PC-9 (cell line): ENCODE measurements around the gene SLC26A11. TPM values are rescaled to one million over a fixed set of nuclear protein-coding genes. Genes with fewer than 3 reads are reported as not detected.
A peak's percentile ranks its signal among the peaks of the same experiment; 100 is the strongest.

Experiments used
- BruUV-seq: library from RNA; stranded (reverse); fragments of 400-500 nt; replicated peaks from 2 replicates; lab custom pipeline; 2021; lab: Mats Ljungman, UMichigan
- CTCF ChIA-PET: fragments of 300-600 bp; sonication (Branson Sonifier 250); formaldehyde crosslinking; loops from one replicate; lab custom pipeline; 2022; ENCODE audit warnings: antibody characterized with exemption; lab: Charles Lee
- POLR2A ChIA-PET: fragments of 300-600 bp; sonication (Branson Sonifier 250); formaldehyde crosslinking; loops from one replicate; lab custom pipeline; 2022; ENCODE audit warnings: antibody characterized with exemption; ENCODE audit not compliant: unreplicated experiment; lab: Charles Lee
- DNase-seq, 2 experiments: peaks; one replicate each; pipeline versions ENCODE4 v3.0.0 to v3.0.0-alpha.2; 2015 to 2022; ENCODE audit warnings: mixed read lengths in 1 of 2
- H2AFZ ChIP-seq: fragments of 200-600 bp; sonication (generic); 2 replicates; pipeline ENCODE4 v1.8.1; 2017; ENCODE audit warnings: antibody characterized with exemption
- H3F3A ChIP-seq: fragments of 200-600 bp; sonication (generic); 2 replicates; pipeline ENCODE4 v1.8.1; 2017; ENCODE audit warnings: antibody characterized with exemption, mild to moderate bottlenecking, low read depth; ENCODE audit not compliant: insufficient read depth
- H3K27ac ChIP-seq: fragments of 200-600 bp; sonication (generic); 2 replicates; pipeline ENCODE4 v1.6.1; 2016; ENCODE audit warnings: mixed run types
- H3K27me3 ChIP-seq: fragments of 200-600 bp; sonication (generic); 2 replicates; pipeline ENCODE4 v1.6.1; 2016; ENCODE audit warnings: low read depth, mixed run types; ENCODE audit not compliant: insufficient read depth
- H3K36me3 ChIP-seq: fragments of 200-600 bp; sonication (generic); 2 replicates; pipeline ENCODE4 v1.6.1; 2016; ENCODE audit warnings: low read depth, mixed run types
- H3K4me1 ChIP-seq: fragments of 200-600 bp; sonication (generic); replicated peaks from 2 replicates; pipeline ENCODE4 v1.6.1; 2016; ENCODE audit warnings: mixed run types; ENCODE audit not compliant: insufficient read depth
- H3K4me2 ChIP-seq: fragments of 200-600 bp; sonication (generic); 2 replicates; pipeline ENCODE4 v1.6.1; 2017; ENCODE audit warnings: mixed run types
- H3K4me3 ChIP-seq: fragments of 200-600 bp; sonication (generic); 2 replicates; pipeline ENCODE4 v1.6.1; 2016; ENCODE audit warnings: mixed run types
- H3K79me2 ChIP-seq: fragments of 200-600 bp; sonication (generic); 2 replicates; pipeline ENCODE4 v1.6.1; 2017; ENCODE audit warnings: low read depth, mixed run types
- H3K9me2 ChIP-seq: fragments of 200-600 bp; sonication (generic); 2 replicates; pipeline ENCODE4 v1.8.1; 2017; ENCODE audit warnings: mild to moderate bottlenecking; ENCODE audit not compliant: insufficient read depth
- H3K9me3 ChIP-seq: fragments of 200-600 bp; sonication (generic); 2 replicates; pipeline ENCODE4 v1.8.1; 2016; ENCODE audit warnings: low read depth; ENCODE audit not compliant: insufficient read depth
- H4K20me1 ChIP-seq: fragments of 200-600 bp; sonication (generic); 2 replicates; pipeline ENCODE4 v1.8.1; 2017; ENCODE audit not compliant: insufficient read depth
- EZH2 ChIP-seq: fragments of 200-600 bp; sonication (generic); IDR thresholded peaks from 2 replicates; pipeline ENCODE4 v1.8.0; 2017; ENCODE audit warnings: antibody characterized with exemption, low read depth
- intact Hi-C: fragments of 100-400 bp; cut with micrococcal nuclease; formaldehyde crosslinking; loops from one replicate; pipeline ENCODE4 v1.10.0; 2022; ENCODE audit not compliant: unreplicated experiment
- total RNA-seq: library from RNA; stranded (reverse); gene quantifications from 2 replicates; pipeline ENCODE4 v1.2.3, GENCODE V29; 2021
- TF ChIP-seq, protein P1 (sequence below): fragments of 200-600 bp; sonication (generic); conservative IDR thresholded peaks from 2 replicates; pipeline ENCODE4 v1.6.1; 2017; ENCODE audit warnings: mixed run types, antibody characterized with exemption, mild to moderate bottlenecking, moderate library complexity

The SLC26A11 gene
- total RNA-seq, 1 experiment from 2014 or later = 12.4 TPM

DNA sequence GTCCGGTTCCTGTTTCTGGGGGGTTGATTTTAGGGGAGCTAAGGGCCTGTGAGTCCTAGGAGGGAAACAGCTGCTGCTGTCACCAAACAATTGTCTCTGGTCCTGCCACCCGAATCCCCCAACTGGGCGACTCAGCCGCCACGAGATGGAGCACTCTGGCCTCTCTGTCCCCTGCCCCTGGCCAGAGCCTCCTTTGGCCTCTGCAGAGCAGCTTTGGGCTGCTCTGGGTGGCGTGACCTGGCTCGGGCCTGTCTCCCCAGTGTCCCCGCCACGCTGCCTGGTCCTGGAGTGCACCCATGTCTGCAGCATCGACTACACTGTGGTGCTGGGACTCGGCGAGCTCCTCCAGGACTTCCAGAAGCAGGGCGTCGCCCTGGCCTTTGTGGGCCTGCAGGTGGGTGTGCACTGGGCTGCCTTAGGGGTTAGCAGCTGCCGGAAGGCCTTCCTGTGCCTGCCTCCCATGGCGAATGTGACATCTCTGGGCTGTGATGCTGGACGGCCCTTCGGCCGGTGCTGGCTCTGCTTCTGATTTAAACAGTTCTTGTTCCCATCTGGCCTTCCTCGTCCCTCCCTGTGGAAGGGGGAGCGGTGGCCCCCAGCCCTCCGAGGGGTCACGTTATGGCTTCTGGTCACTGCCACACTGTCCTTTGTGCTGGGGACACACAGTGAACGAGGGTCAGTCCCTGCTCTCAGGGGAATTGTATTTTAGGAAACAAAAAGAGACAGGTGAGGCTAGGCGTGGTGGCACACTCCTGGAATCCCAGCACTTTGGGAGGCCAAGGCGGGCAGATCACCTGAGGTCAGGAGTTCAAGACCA is 28.9 kb downstream of the SLC26A11 start:
- Histone ChIP-seq H3K9me3 (no peaks in the 10 kb centered on the region), H3F3A (no peaks in the 10 kb centered on the region), H3K27ac (no peak overlapping the region), H3K4me2 (no peak overlapping the region), H3K36me3 (no peaks in the 10 kb centered on the region), H3K27me3 (no peaks in the 10 kb centered on the region), H4K20me1 (no peaks in the 10 kb centered on the region), H2AFZ (no peak overlapping the region), H3K9me2 (no peaks in the 10 kb centered on the region), H3K79me2 (no peaks in the 10 kb centered on the region), H3K4me1 (peaks cover 10% of the 10 kb centered on the region), H3K4me3 (no peak overlapping the region)
- TF ChIP-seq, protein P1, sequence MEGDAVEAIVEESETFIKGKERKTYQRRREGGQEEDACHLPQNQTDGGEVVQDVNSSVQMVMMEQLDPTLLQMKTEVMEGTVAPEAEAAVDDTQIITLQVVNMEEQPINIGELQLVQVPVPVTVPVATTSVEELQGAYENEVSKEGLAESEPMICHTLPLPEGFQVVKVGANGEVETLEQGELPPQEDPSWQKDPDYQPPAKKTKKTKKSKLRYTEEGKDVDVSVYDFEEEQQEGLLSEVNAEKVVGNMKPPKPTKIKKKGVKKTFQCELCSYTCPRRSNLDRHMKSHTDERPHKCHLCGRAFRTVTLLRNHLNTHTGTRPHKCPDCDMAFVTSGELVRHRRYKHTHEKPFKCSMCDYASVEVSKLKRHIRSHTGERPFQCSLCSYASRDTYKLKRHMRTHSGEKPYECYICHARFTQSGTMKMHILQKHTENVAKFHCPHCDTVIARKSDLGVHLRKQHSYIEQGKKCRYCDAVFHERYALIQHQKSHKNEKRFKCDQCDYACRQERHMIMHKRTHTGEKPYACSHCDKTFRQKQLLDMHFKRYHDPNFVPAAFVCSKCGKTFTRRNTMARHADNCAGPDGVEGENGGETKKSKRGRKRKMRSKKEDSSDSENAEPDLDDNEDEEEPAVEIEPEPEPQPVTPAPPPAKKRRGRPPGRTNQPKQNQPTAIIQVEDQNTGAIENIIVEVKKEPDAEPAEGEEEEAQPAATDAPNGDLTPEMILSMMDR = no peak
- TF ChIP-seq EZH2 = no peak
- no TSS peak for BruUV-seq
- no peak for DNase-seq
- ChIA-PET CTCF (no interaction called here), POLR2A (interaction anchor here (0.6 kb wide), 1 partner anchor 117 kb away, joined by 4 read pairs; no protein-coding TSS in a partner anchor)
- intact Hi-C loops = no loop called here

DNA sequence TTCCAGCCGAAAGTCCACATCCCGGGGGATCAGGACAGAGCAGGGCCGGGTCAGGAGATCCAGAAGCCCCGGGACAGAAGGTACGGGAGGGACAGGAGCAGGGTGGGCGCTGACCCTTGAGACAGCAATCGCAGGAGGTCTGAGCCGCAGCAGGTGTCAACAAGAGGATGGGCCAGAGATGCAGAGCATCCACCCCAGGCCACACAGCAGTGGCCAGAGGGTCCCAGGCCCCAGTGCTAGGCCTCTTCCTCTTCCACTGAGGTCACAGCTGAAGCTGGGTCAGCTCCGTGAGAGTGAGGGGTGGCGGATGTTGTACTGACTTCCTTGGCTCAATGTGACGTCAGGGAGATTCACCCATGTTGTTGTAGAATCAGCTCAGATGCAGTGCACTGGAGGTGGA is 31.7 kb downstream of the SLC26A11 start:
- intact Hi-C loops = loop anchor here (2.0 to 5.0 kb wide), 3 partner anchors 105 to 245 kb away; partner anchors contain the start of gene EIF4A3
- no peaks in the 10 kb centered on the region for H3K9me3 ChIP-seq
- H3K4me3 ChIP-seq = no peak overlapping the region
- no peaks in the 10 kb centered on the region for H3K79me2 ChIP-seq
- peaks cover 30% of the 10 kb centered on the region for H3K4me1 ChIP-seq
- no peak for DNase-seq
- no peak for TF ChIP-seq EZH2
- TF ChIP-seq, protein P1 = no peak
- no peak overlapping the region for H2AFZ ChIP-seq
- H3F3A ChIP-seq = peaks cover 11% of the 10 kb centered on the region
- POLR2A ChIA-PET = no interaction called here
- no TSS peak for BruUV-seq
- H4K20me1 ChIP-seq = no peaks in the 10 kb centered on the region
- no peaks in the 10 kb centered on the region for H3K36me3 ChIP-seq
- no peak overlapping the region for H3K4me2 ChIP-seq
- no peaks in the 10 kb centered on the region for H3K27me3 ChIP-seq
- no peak overlapping the region for H3K27ac ChIP-seq
- no peaks in the 10 kb centered on the region for H3K9me2 ChIP-seq
- CTCF ChIA-PET = no interaction called here

DNA sequence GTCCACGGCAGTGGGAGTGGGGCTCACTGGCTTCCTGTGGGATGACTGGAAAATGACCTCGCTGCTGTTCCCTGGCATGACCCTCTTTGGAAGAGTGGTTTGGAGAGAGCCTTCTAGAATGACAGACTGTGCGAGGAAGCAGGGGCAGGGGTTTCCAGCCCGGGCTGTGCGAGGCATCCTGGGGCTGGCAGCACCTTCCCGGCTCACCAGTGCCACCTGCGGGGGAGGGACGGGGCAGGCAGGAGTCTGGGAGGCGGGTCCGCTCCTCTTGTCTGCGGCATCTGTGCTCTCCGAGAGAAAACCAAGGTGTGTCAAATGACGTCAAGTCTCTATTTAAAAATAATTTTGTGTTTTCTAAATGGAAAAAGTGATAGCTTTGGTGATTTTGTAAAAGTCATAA is 32.6 kb downstream of the SLC26A11 start:
- Histone ChIP-seq H3K4me1 (peaks cover 30% of the 10 kb centered on the region), H3K4me2 (no peak overlapping the region), H3K9me3 (no peaks in the 10 kb centered on the region), H3K4me3 (no peak overlapping the region), H3F3A (peaks cover 11% of the 10 kb centered on the region), H3K27ac (no peak overlapping the region), H3K79me2 (no peaks in the 10 kb centered on the region), H4K20me1 (no peaks in the 10 kb centered on the region), H3K9me2 (no peaks in the 10 kb centered on the region), H3K27me3 (no peaks in the 10 kb centered on the region), H3K36me3 (no peaks in the 10 kb centered on the region), H2AFZ (no peak overlapping the region)
- ChIA-PET CTCF (no interaction called here), POLR2A (no interaction called here)
- peak in 1 of 2 experiments; percentile 78 for DNase-seq
- TF ChIP-seq, protein P1 = no peak
- TF ChIP-seq EZH2 = no peak
- intact Hi-C loops = loop anchor here (2.0 to 5.0 kb wide), 3 partner anchors 106 to 246 kb away; partner anchors contain the start of gene EIF4A3
- no TSS peak for BruUV-seq
